Testis (tissue), 2 donors: Measurements from ENCODE around the gene USF2.

Source experiments
- CTCF ChIP-seq, 3 experiments: fragments of 450-650 bp in 2 of 3; fragments of 200-600 bp in 1 of 3; sonication (generic) in 1 of 3; IDR thresholded peaks; one replicate each; pipeline ENCODE4 v1.5.1; 2016 to 2019; ENCODE audit warnings: antibody characterized with exemption in 3 of 3, mild to moderate bottlenecking in 2 of 3, moderate library complexity in 1 of 3
- POLR2A ChIP-seq: fragments of 450-650 bp; IDR thresholded peaks from one replicate; pipeline ENCODE4 v1.6.1; 2017; ENCODE audit warnings: antibody characterized with exemption, mild to moderate bottlenecking, moderate library complexity

GRCh38 chr19:35220315-35220921 is 48.3 kb upstream of the USF2 start:
- TF ChIP-seq CTCF (IDR thresholded peaks at IDR 0.05) (no peak), POLR2A (no peak)
